Neural cell (in vitro differentiated cells): ENCODE measurements around the gene COL24A1.

Experiments
- CTCF ChIP-seq: fragments of 450-650 bp; IDR thresholded peaks from 2 replicates; pipeline ENCODE4 v1.5.1; 2014; ENCODE audit warnings: antibody characterized with exemption, mild to moderate bottlenecking, moderate library complexity; ENCODE audit not compliant: poor library complexity, severe bottlenecking
- EZH2 ChIP-seq: fragments of 200-600, 300-800 bp; shearing (Covaris generic), sonication (generic); IDR thresholded peaks from 2 replicates; pipeline ENCODE4 v1.6.1; 2014; ENCODE audit warnings: antibody characterized with exemption, low read length, borderline replicate concordance, mild to moderate bottlenecking; ENCODE audit not compliant: insufficient read depth, poor library complexity, severe bottlenecking
- MXI1 ChIP-seq: fragments of 450-650 bp; conservative IDR thresholded peaks from 2 replicates; pipeline ENCODE4 v1.6.1; 2014; ENCODE audit warnings: antibody characterized with exemption, mild to moderate bottlenecking; ENCODE audit not compliant: poor library complexity, severe bottlenecking
- POLR2AphosphoS5 ChIP-seq: IDR thresholded peaks from 2 replicates; pipeline ENCODE4 v1.6.1; 2012
- RAD21 ChIP-seq: fragments of 450-650 bp; conservative IDR thresholded peaks from 2 replicates; pipeline ENCODE4 v1.6.1; 2014; ENCODE audit warnings: antibody characterized with exemption, mild to moderate bottlenecking, moderate library complexity
- REST ChIP-seq: IDR thresholded peaks from 2 replicates; pipeline ENCODE4 v1.6.1; 2012; ENCODE audit warnings: borderline replicate concordance
- SMC3 ChIP-seq: fragments of 450-650 bp; conservative IDR thresholded peaks from 2 replicates; pipeline ENCODE4 v1.6.1; 2014; ENCODE audit warnings: antibody characterized with exemption, mild to moderate bottlenecking, moderate library complexity; ENCODE audit not compliant: poor library complexity
- TAF1 ChIP-seq: IDR thresholded peaks from 2 replicates; pipeline ENCODE4 v1.6.1; 2012; ENCODE audit warnings: low read depth

GRCh38 chr1:85975912-85976371 lies 180.6 kb downstream of the COL24A1 start:
- no peak for TF ChIP-seq TAF1
- TF ChIP-seq RAD21: no peak
- no peak for TF ChIP-seq CTCF
- no peak for TF ChIP-seq EZH2
- TF ChIP-seq POLR2AphosphoS5: no peak
- no peak for TF ChIP-seq REST
- no peak for TF ChIP-seq MXI1
- TF ChIP-seq SMC3: no peak
